Liver (tissue), 3 donors: ENCODE measurements around the gene CACNG3.

Experiments
- ATF3 ChIP-seq: IDR thresholded peaks from 2 replicates; pipeline ENCODE4 v1.6.1; 2016; ENCODE audit warnings: antibody characterized with exemption
- CTCF ChIP-seq: fragments of 150-350 bp; IDR thresholded peaks from 2 replicates; pipeline ENCODE4 v1.5.1; 2017; ENCODE audit warnings: improper control_type of control experiment, low read depth, low read length; ENCODE audit not compliant: missing input control
- EGR1 ChIP-seq, 2 donors: IDR thresholded peaks; 2 replicates each; pipeline ENCODE4 v1.6.1; 2016 to 2018; ENCODE audit warnings: antibody characterized with exemption in 2 of 2, low read depth in 2 of 2
- GABPA ChIP-seq, 2 donors: IDR thresholded peaks in 1 of 2; conservative IDR thresholded peaks in 1 of 2; 2 replicates each; pipeline ENCODE4 v1.6.1; 2016; ENCODE audit warnings: antibody characterized with exemption in 2 of 2, mild to moderate bottlenecking in 1 of 2, moderate library complexity in 1 of 2
- MAX ChIP-seq: IDR thresholded peaks from 2 replicates; pipeline ENCODE4 v1.6.1; 2016; ENCODE audit warnings: antibody characterized with exemption
- SP1 ChIP-seq: IDR thresholded peaks from 2 replicates; pipeline ENCODE4 v1.6.1; 2018; ENCODE audit warnings: antibody characterized with exemption, mild to moderate bottlenecking
- TAF1 ChIP-seq: conservative IDR thresholded peaks from 2 replicates; pipeline ENCODE4 v1.6.1; 2016; ENCODE audit warnings: antibody characterized with exemption, mild to moderate bottlenecking
- ZBTB33 ChIP-seq: IDR thresholded peaks from 2 replicates; pipeline ENCODE4 v1.6.1; 2016; ENCODE audit warnings: antibody characterized with exemption
- donor health status: healthy.
- donor health status: healthy.

GRCh38 chr16:24272379-24272778, 16.2 kb downstream of the CACNG3 start:
- TF ChIP-seq CTCF = no peak
- TF ChIP-seq MAX = no peak
- no peak for TF ChIP-seq GABPA (IDR thresholded peaks at IDR 0.05 in 1 of 2, conservative IDR thresholded peaks at IDR 0.05 in 1 of 2)
- no peak for TF ChIP-seq ATF3
- no peak for TF ChIP-seq ZBTB33
- TF ChIP-seq TAF1 = no peak
- no peak for TF ChIP-seq EGR1 (IDR thresholded peaks at IDR 0.05; ENCODE audit: low read depth in 2 of 2)
- no peak for TF ChIP-seq SP1
